Measurements from ENCODE around the gene DMD. TPM values are rescaled to one million over a fixed set of nuclear protein-coding genes. Genes with fewer than 3 reads are reported as not detected.

DMD gene
- polyA plus RNA-seq, 3 donors = 14.9 to 18.3 (median 15.4) TPM

- DNase-seq (ENCODE audit: low read depth in 3 of 3, low spot score in 2 of 3) = no peak
Measured at GRCh38 chrX:31333165-31333831, 1878.1 kb downstream of the DMD start.

DNA sequence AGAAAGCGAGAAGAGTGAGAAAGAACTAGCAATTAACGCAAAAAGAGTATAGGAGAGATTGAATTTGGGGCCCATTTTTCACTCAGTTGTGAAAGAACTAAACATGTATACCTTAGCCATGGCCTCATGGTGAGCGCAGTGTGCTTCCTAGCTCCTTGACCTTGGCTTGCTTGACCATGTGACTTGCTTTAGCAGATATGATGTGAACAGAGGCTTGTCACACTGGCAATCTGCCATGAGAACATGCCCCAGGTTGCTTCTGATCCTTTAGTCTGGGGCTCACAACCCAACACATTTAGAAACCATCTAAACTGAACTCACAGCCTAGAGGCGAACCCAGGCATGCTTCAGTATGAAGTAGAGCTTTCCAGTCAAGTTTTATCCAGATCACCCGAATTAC, 1879.4 kb downstream of the DMD start:
- DNase-seq (ENCODE audit: low read depth in 3 of 3, low spot score in 2 of 3) = no peak

- DNase-seq (ENCODE audit: low read depth in 3 of 3, low spot score in 2 of 3) = no peak
Measured at GRCh38 chrX:31331015-31331414, 1880.3 kb downstream of the DMD start.

- no peak for DNase-seq (ENCODE audit: low read depth in 3 of 3, low spot score in 2 of 3)
Measured at GRCh38 chrX:31329298-31329697, 1882.1 kb downstream of the DMD start.

DNA sequence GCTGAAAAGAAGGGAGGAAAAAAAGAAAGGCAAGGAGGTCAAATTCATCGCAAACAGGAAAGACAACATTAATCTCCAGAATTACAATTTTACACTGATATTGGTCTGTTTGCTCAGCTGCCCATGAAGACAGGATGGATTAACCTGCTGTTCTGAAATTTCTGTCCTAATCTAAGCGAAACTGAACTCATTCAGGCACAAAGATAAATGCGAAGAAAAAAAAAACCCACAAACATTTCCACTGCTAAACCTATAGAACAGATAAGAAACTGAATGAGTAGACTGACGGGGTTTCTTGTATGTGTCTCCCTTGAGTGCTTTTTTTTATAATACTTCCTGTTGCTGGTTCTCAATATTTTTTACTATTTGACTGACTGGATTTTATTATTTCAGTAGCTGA, 1887.7 kb downstream of the DMD start:
- no peak for DNase-seq (ENCODE audit: low read depth in 3 of 3, low spot score in 2 of 3)

GRCh38 chrX:31320740-31321139, 1890.6 kb downstream of the DMD start:
- no peak for DNase-seq (ENCODE audit: low read depth in 3 of 3, low spot score in 2 of 3)

GRCh38 chrX:31319586-31319985, 1891.8 kb downstream of the DMD start:
- DNase-seq (ENCODE audit: low read depth in 3 of 3, low spot score in 2 of 3) = no peak

DNA sequence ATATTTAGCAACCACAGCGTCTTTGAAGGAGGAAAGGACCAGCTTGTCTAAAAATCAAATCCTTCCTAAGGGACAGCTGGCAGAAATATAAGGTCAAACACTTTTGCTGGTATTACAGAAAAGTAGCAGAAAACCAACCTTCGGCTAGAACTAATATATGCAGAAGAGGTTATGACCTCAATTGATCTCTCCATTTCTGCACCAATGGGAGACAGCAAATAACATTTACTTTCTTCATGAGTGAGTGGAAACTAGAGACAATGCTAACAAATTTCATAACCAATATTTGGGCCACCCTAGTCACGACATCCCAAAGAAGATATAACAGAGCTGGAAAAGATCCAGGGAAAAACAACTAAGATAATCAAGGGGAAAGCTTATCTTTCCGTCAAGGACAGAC, 1892.5 kb downstream of the DMD start:
- no peak for DNase-seq (ENCODE audit: low read depth in 3 of 3, low spot score in 2 of 3)

- DNase-seq (ENCODE audit: low read depth in 3 of 3, low spot score in 2 of 3) = no peak
Measured at GRCh38 chrX:31316340-31316991, 1894.9 kb downstream of the DMD start.

DNA sequence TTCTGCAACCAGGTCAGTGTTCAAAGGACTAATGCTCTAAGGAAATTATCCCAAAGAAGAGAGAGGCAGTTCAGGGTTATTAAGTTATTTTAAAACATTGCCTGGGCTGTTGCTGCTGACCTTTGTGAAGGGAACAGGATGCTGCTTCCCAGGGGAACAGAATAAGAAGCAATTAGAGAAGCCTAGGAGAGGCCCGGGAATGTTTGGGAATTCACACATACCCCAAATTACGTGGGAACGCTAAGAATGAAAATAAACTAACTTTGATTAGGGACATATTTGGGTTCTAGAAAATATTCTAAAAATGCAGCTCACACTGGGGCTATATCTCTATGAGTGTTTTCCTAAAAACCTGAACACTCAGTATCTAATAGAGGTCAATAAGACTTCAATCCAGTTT, 1896.4 kb downstream of the DMD start:
- no peak for DNase-seq (ENCODE audit: low read depth in 3 of 3, low spot score in 2 of 3)

- no peak for DNase-seq (ENCODE audit: low read depth in 3 of 3, low spot score in 2 of 3)
Measured at GRCh38 chrX:31307952-31308351, 1903.4 kb downstream of the DMD start.

DNA sequence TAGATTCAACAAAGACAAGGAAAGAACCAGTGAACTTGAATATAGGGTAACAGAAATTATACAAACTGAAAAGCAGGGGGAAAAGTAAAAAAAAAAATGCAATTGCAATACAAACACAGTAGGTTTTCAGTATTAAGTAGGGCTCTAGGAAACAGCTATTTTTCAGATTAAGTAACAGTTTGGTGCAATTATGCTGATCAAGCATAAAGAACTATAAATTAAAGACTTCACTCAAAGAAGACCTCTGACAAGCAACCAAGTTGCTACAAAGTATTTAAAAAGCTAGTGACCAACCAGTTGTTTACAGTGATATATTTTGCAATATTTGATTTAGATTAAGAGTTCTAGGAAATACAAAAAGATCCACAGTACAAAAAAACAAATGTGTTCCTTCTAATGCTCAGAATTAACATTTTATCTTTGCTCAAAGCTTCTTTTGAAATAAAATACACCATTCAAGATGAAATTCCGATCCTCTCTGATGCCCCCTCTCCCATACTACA, 1908.7 kb downstream of the DMD start:
- no peak for DNase-seq (ENCODE audit: low read depth in 3 of 3, low spot score in 2 of 3)

DNA sequence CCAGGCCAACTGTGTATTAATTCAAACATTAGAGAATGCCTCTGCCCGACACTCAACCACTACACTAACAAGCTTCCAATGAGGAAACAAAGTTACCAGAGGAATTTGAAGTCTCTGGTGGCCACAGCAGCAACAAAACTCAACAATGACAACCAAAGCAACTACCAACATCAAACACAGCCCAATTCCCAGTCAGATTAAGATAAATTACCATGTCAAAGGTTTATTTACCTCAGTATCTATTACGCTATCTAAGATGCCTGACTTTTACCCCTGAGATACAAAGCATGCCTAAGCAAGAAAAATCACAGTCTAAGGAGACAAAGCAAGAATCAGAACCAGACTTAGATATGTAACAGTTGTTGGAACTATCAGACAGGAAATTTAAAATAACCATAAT, 1909.4 kb downstream of the DMD start:
- no peak for DNase-seq (ENCODE audit: low read depth in 3 of 3, low spot score in 2 of 3)

DNA sequence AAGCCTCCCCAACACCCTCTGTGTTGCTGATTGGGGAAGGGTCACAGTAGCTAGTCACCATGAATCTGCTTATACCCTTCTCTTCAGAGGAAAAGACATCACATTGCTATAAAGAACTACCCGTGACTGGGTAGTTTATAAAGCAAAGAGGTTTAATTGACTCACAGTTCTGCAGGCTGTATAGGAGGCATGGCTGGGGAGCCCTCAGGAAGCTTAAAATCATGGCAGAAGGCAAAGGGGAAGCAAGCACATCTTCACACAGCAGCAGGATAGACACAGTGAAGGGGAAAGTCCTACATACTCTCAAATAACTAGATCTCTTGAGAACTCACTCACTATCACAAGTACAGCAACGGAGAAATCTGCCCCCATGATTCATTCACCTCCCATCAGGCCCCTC, 1910.1 kb downstream of the DMD start:
- DNase-seq (ENCODE audit: low read depth in 3 of 3, low spot score in 2 of 3) = no peak

DNA sequence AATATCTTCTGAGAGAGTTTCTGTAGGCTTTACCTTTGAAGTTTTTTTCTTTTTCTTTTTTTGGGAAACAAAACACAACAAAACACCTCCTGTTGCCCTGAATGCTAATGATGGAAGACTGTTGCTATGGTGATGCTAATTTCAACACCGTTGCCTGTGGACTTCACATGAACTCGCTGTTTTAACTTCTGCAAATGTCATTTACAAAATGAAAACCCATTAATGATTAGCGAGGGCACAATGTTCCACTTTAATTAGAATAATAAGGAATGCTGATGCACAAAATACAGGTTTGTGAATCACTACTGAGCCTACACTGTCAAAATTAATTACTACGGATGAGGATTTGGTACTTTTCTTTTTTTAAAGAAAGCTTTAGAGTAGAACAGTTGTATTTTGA, 1912.4 kb downstream of the DMD start:
- no peak for DNase-seq (ENCODE audit: low read depth in 3 of 3, low spot score in 2 of 3)

GRCh38 chrX:31297881-31298280, 1913.5 kb downstream of the DMD start:
- no peak for DNase-seq (ENCODE audit: low read depth in 3 of 3, low spot score in 2 of 3)

- DNase-seq (ENCODE audit: low read depth in 3 of 3, low spot score in 2 of 3) = no peak
Measured at GRCh38 chrX:31294475-31294874, 1916.9 kb downstream of the DMD start.

DNA sequence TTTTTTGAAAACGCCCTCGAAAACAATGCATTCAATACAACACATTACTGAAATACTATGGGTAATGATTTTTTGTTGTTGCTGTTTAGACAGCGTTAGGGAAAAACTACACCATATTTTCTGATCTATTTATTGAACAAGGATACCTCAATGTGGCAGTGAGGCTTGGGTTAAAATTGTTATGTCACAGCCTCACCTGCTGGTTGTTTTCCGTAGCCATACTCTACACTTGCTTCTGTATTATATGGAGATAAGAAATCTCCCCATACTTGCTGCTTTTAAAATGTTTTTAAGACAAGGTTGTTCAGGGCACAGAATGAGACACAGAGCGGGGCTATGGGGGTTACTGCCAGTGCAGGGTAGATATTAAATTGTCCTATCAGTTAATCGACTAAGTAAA, 1917.9 kb downstream of the DMD start:
- DNase-seq (ENCODE audit: low read depth in 3 of 3, low spot score in 2 of 3) = no peak

DNA sequence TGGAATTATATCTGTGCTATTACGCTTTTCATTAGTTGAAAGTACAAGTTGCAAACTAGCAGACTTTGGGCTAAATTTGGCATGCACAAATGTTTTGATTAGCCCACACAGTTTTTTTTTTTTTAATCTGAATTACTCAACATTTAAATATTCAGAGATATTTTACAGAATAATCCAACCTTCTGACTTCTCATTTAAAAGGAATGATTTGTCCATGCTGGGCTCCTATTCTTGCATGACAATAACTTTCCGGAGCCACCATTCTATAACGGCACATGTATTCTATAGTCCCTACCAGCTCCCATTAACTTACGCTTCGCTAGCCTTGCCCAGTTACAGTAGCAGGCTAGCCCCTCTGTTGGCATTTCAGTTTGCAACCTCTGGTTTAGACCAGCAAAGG, 1920.2 kb downstream of the DMD start:
- no peak for DNase-seq (ENCODE audit: low read depth in 3 of 3, low spot score in 2 of 3)

- no peak for DNase-seq (ENCODE audit: low read depth in 3 of 3, low spot score in 2 of 3)
Measured at GRCh38 chrX:31287861-31288260, 1923.5 kb downstream of the DMD start.

DNA sequence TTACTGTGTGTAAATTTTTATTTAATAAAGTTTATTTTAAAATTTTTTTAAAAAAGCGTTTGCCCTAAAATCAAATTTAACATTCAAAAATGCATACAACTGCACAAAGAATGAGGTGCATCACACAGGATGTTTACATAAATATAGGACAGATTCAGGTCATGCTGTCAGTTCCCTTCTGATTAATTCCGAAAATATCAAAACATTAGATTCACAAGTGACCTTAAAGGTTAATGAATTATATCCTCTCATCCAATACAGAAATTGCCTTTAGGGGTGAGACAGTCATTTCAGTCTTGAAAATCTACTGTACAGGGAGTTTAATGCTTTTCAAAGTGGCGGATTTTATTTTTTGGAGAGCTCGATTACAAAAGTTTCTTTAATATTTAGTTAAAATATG, 1930.8 kb downstream of the DMD start:
- DNase-seq (ENCODE audit: low read depth in 3 of 3, low spot score in 2 of 3) = no peak

DNA sequence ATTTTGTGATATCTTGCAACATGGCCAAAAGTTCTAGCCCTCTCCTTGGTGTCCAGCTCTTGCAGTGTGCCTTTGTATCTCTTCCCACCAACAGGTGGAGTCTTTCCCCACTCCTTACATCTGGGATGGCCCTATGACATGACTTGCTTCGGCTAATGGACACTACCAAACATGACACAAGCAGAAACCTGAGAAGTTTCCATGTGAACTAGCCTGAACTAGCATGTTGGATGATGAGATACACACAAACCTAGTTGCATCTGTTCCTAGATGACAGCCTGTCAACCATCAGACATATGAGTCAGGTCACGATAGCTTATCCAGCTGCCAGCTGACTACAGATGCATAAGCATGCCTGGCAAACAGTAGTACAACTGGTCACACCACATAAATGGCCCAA, 1932.0 kb downstream of the DMD start:
- no peak for DNase-seq (ENCODE audit: low read depth in 3 of 3, low spot score in 2 of 3)

DNA sequence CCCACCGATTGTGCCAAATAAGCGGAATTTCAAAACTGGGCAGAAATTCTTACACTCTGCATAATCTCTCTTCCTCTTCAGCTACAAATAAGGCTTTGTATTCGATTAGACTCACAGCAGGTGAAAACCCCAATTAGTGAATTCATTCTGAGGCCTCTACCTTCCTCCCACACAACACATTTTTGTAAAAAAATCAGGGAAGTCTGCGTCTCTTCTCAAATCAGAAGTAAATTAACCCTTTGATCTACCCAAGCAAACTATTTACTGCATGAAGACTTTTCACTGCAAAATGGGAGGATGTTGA, 1938.9 kb downstream of the DMD start:
- DNase-seq (ENCODE audit: low read depth in 3 of 3, low spot score in 2 of 3) = no peak

All from right renal cortex interstitium (tissue), 3 donors.